ENCODE measurements around the gene NPAS3.

DNA sequence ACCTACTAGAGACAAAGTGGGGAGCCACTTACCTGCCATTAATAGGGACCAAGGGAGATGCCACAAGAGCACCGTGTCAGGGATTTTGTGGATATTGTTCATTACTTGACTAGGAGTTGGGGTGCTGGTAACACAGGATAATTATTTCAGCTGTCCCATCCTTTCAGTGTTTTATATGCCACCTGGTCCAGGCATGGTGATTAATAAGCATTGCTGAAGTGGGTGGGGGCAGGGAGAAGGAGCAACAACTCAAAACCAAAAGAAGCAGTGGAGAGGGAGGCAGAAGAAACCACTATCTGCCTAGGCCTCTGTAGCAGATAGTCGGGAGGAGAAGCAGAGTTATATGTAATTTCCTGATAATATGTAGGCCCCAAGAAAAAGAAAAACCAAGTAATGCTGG is 184.6 kb downstream of the NPAS3 start:
- TF ChIP-seq, protein P1, sequence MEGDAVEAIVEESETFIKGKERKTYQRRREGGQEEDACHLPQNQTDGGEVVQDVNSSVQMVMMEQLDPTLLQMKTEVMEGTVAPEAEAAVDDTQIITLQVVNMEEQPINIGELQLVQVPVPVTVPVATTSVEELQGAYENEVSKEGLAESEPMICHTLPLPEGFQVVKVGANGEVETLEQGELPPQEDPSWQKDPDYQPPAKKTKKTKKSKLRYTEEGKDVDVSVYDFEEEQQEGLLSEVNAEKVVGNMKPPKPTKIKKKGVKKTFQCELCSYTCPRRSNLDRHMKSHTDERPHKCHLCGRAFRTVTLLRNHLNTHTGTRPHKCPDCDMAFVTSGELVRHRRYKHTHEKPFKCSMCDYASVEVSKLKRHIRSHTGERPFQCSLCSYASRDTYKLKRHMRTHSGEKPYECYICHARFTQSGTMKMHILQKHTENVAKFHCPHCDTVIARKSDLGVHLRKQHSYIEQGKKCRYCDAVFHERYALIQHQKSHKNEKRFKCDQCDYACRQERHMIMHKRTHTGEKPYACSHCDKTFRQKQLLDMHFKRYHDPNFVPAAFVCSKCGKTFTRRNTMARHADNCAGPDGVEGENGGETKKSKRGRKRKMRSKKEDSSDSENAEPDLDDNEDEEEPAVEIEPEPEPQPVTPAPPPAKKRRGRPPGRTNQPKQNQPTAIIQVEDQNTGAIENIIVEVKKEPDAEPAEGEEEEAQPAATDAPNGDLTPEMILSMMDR (IDR thresholded peaks at IDR 0.05; ENCODE audit: low read length), result no peak
- TF ChIP-seq EZH2 (optimal IDR thresholded peaks at IDR 0.05; ENCODE audit: low read depth, low read length), result no peak
